GM21786 (cell line): ENCODE results near the gene PTTG1.

Experiments used
- ATAC-seq: cut with Tn5 transposase; IDR thresholded peaks from one replicate; pipeline ENCODE4 v1.9.1; 2021; ENCODE audit not compliant: unreplicated experiment

The PTTG1 gene

DNA sequence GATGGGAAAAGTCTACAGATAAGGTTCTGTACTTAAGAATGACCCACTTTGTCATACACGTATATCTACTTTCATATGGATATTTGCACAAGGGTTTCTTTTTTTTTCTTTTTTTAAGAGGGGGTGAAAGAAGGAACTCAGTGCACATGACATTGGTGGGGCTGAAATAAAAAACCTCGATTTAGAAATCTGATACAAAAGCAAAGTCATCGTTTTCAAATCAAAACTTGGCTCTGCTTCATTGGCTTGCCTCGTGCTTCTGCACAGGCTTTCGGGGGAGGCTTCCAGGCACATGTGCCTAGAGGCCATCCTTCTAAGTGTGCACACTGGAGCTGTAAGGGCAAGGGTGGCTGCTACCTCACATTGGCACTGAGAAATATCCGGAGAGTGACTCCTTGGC is 31.1 kb downstream of the PTTG1 start:
- ATAC-seq, result no peak

GRCh38 chr5:160453751-160454150 is 32.1 kb downstream of the PTTG1 start:
- ATAC-seq, result no peak

DNA sequence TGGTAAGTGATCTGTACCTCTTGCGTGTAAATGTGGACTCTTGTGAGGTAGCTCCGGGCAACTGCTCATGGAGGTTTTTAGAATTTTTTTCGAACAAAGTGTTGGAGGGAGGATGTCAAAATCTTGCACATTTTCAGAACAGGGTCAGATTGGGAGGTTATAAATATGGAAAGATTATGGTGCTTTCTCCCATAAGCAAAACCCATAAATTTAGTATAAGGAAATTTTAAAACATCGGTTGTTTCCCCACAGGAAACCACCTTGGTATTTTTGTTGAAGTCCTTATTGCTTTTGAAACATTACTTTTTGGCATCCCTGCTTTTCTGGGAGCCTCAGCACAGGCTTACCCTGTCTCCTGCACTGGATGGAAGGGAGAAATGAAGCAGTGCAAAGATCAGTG is 33.9 kb downstream of the PTTG1 start:
- ATAC-seq, result no peak

DNA sequence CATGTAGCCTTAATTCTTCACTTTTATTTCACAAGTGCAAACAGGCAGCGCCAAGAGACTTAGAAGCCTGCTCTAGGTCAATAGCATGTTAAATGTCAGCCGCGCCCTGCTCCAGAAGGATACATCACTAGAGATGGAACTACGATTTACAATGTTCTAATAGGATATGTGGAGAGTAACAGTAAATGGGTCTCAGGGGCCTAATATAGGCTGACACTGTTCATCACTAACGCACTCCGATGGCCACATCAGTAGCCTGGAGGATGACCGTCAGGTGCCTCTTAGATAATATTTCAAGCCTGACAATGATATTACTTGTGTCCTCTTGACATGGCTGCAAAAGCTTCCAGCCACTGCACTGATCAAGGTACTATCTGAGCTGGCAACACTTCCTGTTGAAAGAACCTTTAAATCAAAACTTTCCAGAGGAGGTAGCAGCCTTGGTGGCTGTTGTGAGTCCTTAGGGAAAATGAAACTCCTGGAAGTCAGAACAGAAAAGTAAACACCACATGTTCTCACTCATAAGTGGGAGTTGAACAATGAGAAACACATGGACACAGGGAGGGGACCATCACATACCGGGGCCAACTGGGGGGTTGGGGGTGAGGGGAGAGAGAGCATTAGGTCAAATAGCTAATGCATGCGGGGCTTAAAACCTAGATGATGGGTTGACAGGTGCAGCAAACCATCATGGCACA is 35.0 kb downstream of the PTTG1 start:
- no peak for ATAC-seq

- ATAC-seq, result no peak
These were observed 35.6 kb downstream of the PTTG1 start for GRCh38 chr5:160457252-160457651.

DNA sequence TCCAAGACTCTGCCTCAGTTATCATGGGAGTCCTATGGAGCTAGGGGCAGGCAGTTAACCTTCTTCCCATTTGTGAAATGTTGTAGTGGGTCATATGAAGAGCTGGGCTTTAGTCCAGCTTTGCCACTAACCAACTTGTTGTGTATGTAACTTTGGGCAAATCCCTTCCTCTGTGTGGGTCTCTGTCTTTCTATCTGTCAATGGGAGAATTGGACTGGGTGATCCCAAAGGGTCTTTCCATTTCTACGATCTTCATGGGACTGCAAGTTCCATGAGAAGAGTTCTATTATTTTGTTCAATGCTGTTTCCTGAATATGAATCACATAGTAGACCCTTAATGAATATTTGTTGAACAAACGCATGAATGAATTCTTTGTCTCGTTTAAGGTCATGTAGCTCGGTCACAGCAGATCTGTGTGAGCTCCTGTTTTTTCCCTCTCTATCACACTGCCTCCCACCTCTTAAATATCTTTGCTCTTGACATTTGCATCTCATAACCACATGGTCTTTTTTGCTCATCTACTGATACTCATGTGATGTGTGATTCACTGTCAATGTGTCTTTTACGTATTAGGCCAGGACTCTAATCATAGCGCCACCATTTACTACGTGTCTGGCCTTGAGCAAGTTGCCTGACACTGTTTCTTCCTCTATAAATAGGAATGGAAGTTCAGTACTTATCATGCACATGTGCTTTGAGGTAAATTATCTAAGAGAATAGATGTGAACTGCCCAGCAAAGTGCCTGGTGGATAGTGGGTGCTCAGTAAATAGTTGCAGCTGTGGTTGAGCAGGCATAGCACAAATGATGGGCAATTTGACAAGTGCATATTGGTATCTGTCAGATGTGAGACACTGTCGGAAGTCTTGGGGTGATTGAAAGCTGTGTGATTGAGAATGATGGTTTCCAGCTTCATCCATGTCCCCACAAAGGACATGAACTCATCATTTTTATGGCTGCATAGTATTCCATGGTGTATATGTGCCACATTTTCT is 37.4 kb downstream of the PTTG1 start:
- ATAC-seq, result peak; percentile 72

DNA sequence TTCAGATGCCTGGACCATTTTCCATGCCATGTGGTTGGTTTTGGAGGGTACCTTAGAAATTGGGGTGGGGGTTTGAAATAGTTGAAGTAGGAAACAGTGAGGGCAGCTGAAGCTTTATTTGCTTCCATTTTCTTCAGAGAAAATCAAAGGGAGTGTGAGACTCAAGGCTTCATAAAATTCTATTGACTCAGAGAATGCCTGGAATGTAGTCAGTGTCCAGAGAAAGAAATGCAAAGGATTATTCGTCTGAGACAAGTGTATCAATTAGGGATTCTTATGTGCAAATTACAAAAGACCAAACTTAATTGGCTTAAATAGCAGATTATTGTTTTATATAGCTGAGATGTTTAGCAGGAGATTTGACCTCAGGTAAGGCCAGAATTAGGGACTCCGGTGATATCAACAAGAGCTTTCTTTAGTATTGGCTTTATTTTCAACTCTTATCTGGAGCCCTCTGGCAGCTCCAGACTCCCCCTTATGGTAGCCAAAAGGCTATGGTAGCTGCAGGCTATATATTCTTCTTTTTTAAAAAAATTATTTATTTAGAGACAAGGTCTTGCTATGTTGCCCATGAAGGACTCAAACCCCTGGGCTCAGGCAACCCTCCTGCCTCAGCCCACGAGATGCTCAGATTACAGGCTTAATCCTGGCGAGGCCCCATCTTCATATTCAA is 38.9 kb downstream of the PTTG1 start:
- ATAC-seq, result no peak

- ATAC-seq, result no peak
These were observed 39.7 kb downstream of the PTTG1 start for GRCh38 chr5:160461378-160461777.

- ATAC-seq, result peak; percentile 44
These were observed 40.5 kb downstream of the PTTG1 start for GRCh38 chr5:160462167-160462566.

- ATAC-seq, result no peak
These were observed 41.6 kb downstream of the PTTG1 start for GRCh38 chr5:160463227-160463626.

DNA sequence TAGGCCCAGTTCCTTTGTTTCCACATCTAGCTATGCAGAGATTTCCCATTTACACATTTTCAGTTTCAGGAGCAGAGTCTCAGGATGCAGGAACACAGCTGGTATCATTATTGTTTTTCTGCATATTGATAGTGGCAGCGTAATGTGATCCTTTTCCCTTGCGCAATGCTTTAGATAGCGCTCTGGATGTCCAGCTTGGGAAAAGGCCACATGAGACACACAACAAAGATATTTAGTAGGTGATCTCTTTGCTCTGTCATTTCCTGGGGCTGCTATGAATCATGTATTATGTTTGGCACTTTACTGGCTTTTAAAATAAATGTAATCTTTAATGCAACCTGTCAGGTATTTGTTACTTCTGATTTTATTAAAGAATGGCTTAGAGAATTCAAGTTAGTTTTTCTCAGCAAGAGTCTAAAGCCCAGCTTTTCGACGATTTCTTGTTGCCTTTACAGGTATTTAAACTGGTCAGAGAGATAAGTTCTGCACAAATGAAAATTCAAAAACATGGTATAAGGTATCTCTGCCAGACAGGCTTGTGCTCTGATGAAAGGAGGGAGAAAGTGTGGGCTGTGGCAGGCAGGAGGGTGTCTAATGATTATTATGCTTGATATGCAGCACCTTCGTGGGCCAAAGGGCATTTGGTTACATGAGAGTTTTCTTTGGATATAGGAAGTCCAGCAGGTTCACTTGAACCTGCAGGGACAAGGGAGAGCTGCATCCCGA is 42.2 kb downstream of the PTTG1 start:
- ATAC-seq, result no peak

DNA sequence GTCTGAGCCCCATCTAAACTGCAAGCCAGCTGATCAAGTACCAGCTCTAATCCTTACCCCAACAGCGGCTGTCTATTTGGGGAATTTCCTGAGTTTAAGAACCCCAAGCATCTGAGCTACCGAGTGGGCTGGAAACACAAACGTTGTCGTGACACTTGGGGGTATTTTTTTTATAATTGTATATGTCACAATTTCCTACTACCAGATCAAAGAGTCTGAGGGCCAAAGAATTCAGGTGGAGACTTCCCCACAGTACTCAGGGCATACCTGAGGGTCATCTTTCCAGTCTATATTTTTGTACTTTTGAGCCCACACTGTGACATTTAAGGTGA is 42.8 kb downstream of the PTTG1 start:
- no peak for ATAC-seq

- ATAC-seq, result no peak
These were observed 44.5 kb downstream of the PTTG1 start for GRCh38 chr5:160466116-160466515.

- ATAC-seq, result no peak
These were observed 45.4 kb downstream of the PTTG1 start for GRCh38 chr5:160466889-160467554.

DNA sequence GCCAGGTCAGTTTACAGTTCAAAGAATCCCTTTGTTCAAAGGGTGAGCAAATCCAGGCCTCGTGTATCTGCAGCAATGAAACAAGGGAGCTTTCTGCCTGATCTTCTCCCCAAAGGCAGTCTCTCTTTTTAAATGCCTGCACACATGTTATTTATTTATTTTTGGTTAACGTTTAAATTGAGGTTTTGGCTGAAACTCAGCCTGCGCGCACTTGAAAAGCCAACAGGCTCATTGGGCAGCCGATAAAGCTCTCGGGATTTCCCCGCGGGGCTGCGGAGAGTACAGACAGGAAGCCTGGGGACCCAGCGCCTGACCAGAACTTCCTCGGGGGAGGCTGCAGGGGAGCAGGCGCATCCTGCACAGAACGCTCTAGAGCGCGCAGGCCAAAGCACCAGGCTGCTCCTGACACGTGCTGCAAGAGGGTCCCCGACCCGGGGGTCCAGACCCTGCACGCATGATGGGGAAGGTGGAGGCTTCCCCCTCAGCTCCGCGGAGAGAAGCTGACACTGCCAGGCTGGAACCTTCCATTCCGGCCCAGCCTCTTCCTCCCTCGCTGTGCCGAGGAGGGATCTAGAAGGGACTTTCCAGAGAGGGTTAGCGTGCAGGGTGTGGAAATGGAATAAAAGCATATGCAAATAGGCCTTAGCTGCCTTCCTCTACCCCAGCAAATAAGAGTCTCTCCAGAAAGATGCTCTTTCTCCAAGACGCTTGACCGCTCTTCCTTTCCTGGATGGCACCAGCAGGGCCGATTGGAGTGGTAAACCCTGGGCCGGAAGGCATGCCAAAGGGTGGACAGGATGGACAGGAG is 46.1 kb downstream of the PTTG1 start:
- peak; percentile 86 for ATAC-seq

DNA sequence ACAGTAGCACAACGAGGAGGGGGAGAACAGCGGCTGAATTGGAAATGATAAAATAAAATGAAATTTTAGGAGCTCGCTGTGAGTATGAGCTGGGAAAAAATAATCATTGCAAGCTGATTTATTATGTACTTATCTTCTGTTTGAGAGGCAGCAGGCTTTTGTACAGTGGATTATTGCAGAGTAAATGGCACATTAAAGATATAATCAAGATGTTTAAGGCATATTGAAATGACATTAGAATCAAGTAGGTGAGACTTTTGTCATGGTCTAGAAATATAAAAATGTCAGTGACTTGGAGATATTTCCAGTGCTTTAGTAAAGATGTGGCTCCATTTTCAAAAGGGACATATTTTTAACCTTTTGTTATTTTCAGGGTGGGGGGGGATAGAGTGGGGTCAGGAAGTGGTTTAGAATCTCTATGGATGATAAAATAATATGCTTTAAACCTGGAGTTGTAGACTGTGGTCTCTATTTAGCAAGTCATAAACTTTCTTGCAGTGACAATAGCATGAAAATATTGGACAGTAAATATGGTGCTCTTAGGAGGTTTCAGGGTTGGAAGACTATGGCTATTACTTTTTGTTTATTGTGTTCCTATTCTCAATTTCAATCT is 46.8 kb downstream of the PTTG1 start:
- no peak for ATAC-seq

DNA sequence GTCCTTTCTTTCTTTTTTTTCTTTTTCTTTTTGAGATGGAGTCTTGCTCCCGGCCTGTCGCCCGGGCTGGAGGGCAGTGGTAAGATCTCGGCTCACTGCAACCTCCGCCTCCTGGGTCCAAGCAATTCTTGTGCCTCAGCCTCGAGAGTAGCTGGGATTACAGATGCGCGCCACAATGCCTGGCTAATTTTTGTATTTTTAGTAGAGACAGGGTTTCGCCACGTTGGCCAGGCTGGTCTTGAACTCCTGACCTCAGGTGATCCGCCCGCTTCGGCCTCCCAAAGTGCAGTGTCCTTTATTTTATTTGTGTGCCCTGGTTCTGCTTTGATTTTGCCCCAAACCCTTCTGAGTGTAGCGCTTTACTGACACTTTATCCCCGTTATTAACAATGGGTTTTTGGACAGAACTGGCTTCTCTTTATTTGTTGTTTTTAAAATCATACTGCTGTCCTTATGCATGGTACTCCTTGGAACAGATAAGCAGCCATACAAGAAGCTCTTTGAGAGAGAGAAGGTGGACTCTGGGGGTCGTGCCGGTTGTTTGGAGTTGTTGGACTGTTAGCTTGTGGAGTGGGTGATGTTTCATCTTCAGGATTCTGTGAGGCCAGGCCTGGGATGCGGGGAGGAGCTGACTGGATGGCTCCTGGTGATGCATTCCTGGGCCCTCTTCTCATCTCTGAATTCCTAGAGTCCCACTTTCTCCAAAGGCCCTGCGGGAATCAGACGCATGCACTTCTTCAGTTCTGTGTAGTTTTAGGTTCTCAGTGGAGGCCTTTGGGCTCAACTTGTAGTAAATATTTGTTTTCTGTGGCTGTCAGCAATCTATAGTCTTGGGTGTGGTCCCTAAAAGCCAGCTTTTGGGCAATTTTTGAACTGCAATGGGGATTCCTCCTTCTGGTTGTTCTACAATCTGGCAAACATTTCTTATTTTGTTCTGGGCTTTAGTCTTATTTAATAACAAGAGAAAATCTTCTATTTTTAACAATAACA is 47.8 kb downstream of the PTTG1 start:
- ATAC-seq, result no peak
